Right lung (tissue), 5 donors: Measurements from ENCODE around the gene LINGO4. TPM values are rescaled to one million over a fixed set of nuclear protein-coding genes. Genes with fewer than 3 reads are reported as not detected.

Experiments
- polyA plus RNA-seq, 5 donors: library from polyadenylated mRNA; unstranded; fragments of 120-200 nt; gene quantifications; one replicate each; pipeline versions ENCODE4 v1.2.1 to v1.2.3, GENCODE V29; 2013; ENCODE audit warnings: inconsistent platforms in 1 of 5, low replicate concordance in 1 of 5; ENCODE audit not compliant: insufficient read length in 5 of 5, insufficient read depth in 1 of 5

Gene LINGO4
- polyA plus RNA-seq, 5 donors, result 0.05 to 0.19 (median 0.11) TPM; not detected in 1

Other genes starting within 250 kb of the LINGO4 start
- gene SNX27, start 193.4 kb downstream of the LINGO4 start, polyA plus RNA-seq, result 10 to 100 TPM; 17.7 to 26.2 (median 22.6) TPM
- gene CELF3, start 88.6 kb downstream of the LINGO4 start, polyA plus RNA-seq, result 1 to 10 TPM in 2 of 5 donors, under 1 TPM in 3; 0.62 to 1.3 (median 0.83) TPM
- gene RIIAD1, start 83.9 kb downstream of the LINGO4 start, polyA plus RNA-seq, result 1 to 10 TPM in 4 of 5 donors, under 1 TPM in 1; 0.78 to 2.1 (median 1.7) TPM
- 100 to 1,000 TPM; 104 to 125 (median 113) TPM for gene MRPL9, start 41.9 kb downstream of the LINGO4 start, polyA plus RNA-seq
- 10 to 100 TPM in 4 of 5 donors, 1 to 10 TPM in 1; 9.9 to 13.5 (median 11.2) TPM for gene TDRKH, start 14.9 kb downstream of the LINGO4 start, polyA plus RNA-seq
- gene RORC, start 26.4 kb upstream of the LINGO4 start, polyA plus RNA-seq, result 10 to 100 TPM in 3 of 5 donors, 1 to 10 TPM in 2; 6.6 to 11.2 (median 10.7) TPM
- under 1 TPM; 0.25 to 0.87 (median 0.35) TPM for gene C2CD4D, start 34.4 kb upstream of the LINGO4 start, polyA plus RNA-seq
- 1 to 10 TPM in 3 of 5 donors, under 1 TPM in 2; 0.67 to 1.4 (median 1.1) TPM for gene THEM5, start 48.3 kb upstream of the LINGO4 start, polyA plus RNA-seq
- gene THEM4, start 104.1 kb upstream of the LINGO4 start, polyA plus RNA-seq, result 10 to 100 TPM; 27.7 to 38.1 (median 33.1) TPM
- 100 to 1,000 TPM; 395 to 598 (median 451) TPM for gene S100A10, start 188.4 kb upstream of the LINGO4 start, polyA plus RNA-seq
- gene S100A11, start 231.6 kb upstream of the LINGO4 start, polyA plus RNA-seq, result 100 to 1,000 TPM; 215 to 317 (median 226) TPM